ENCODE measurements around the gene TRABD2A.

- TF ChIP-seq ZBTB33 (IDR thresholded peaks at IDR 0.05; ENCODE audit: extremely low read depth, insufficient replicate concordance, low read length) (no peak), POLR2A (IDR thresholded peaks at IDR 0.05; ENCODE audit: borderline replicate concordance, extremely low read depth, insufficient read depth, insufficient read length) (no peak), EZH2 (IDR thresholded peaks at IDR 0.05) (no peak), RAD21 (IDR thresholded peaks at IDR 0.05; ENCODE audit: low read depth) (no peak), SP1 (IDR thresholded peaks at IDR 0.05; ENCODE audit: low read depth) (no peak), EZH2phosphoT487 (IDR thresholded peaks at IDR 0.05; ENCODE audit: borderline replicate concordance) (no peak), REST (IDR thresholded peaks at IDR 0.05; ENCODE audit: low read depth) (no peak), ZNF274 (IDR thresholded peaks at IDR 0.05; ENCODE audit: low read depth, low read length) (no peak), POLR2AphosphoS5 (IDR thresholded peaks at IDR 0.05; ENCODE audit: low read depth, low read length) (no peak), EGR1 (IDR thresholded peaks at IDR 0.05; ENCODE audit: low read depth) (no peak), ATF3 (IDR thresholded peaks at IDR 0.05) (no peak), ZFX (IDR thresholded peaks at IDR 0.05) (no peak)
- TF ChIP-seq, protein P1, sequence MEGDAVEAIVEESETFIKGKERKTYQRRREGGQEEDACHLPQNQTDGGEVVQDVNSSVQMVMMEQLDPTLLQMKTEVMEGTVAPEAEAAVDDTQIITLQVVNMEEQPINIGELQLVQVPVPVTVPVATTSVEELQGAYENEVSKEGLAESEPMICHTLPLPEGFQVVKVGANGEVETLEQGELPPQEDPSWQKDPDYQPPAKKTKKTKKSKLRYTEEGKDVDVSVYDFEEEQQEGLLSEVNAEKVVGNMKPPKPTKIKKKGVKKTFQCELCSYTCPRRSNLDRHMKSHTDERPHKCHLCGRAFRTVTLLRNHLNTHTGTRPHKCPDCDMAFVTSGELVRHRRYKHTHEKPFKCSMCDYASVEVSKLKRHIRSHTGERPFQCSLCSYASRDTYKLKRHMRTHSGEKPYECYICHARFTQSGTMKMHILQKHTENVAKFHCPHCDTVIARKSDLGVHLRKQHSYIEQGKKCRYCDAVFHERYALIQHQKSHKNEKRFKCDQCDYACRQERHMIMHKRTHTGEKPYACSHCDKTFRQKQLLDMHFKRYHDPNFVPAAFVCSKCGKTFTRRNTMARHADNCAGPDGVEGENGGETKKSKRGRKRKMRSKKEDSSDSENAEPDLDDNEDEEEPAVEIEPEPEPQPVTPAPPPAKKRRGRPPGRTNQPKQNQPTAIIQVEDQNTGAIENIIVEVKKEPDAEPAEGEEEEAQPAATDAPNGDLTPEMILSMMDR (IDR thresholded peaks at IDR 0.05 in 2 of 3, conservative IDR thresholded peaks at IDR 0.05 in 1 of 3; ENCODE audit: borderline replicate concordance in 1 of 3, insufficient read depth in 1 of 3, low read depth in 2 of 3, low read length in 2 of 3), result no peak
Measured at GRCh38 chr2:84885111-84885510, 4.2 kb upstream of the TRABD2A start.
